Endothelial cell of umbilical vein (primary cell): ENCODE data around the gene IL2RG.

Experiments
- EZH2 ChIP-seq: IDR thresholded peaks from 2 replicates; pipeline ENCODE4 v1.6.1; 2012; ENCODE audit warnings: borderline replicate concordance, low read depth, mild to moderate bottlenecking, moderate library complexity, low read length, inconsistent platforms; ENCODE audit not compliant: severe bottlenecking
- FOS ChIP-seq: IDR thresholded peaks from 2 replicates; pipeline ENCODE4 v1.6.1; 2011; ENCODE audit warnings: mild to moderate bottlenecking, low read length, moderate library complexity, borderline replicate concordance; ENCODE audit not compliant: insufficient read depth
- GATA2 ChIP-seq: IDR thresholded peaks from 2 replicates; pipeline ENCODE4 v1.7.0; 2011; ENCODE audit warnings: low read depth, mild to moderate bottlenecking, moderate library complexity, mixed read lengths, low read length; ENCODE audit not compliant: insufficient read length, insufficient read depth
- JUN ChIP-seq: IDR thresholded peaks from 2 replicates; pipeline ENCODE4 v1.6.1; 2011; ENCODE audit warnings: borderline replicate concordance, low read depth; ENCODE audit not compliant: insufficient read length, insufficient read depth
- MYC ChIP-seq: IDR thresholded peaks from one replicate; pipeline ENCODE4 v1.6.1; 2011; ENCODE audit warnings: mild to moderate bottlenecking, low read depth, low read length
- POLR2A ChIP-seq: IDR thresholded peaks from 2 replicates; pipeline ENCODE4 v1.6.1; 2012; ENCODE audit warnings: low read depth, mild to moderate bottlenecking, control low read depth, low read length
- POLR2AphosphoS5 ChIP-seq: IDR thresholded peaks from 2 replicates; pipeline ENCODE4 v1.6.1; 2012; ENCODE audit warnings: low read depth, mild to moderate bottlenecking, control low read depth, low read length, moderate library complexity; ENCODE audit not compliant: insufficient read depth
- TF ChIP-seq, protein P1 (sequence below), 2 donors: IDR thresholded peaks; 1 replicate in 1 of 2; 2 replicates in 1 of 2; pipeline ENCODE4 v1.5.1; 2011; ENCODE audit warnings: low read length in 2 of 2, mild to moderate bottlenecking in 2 of 2, moderate library complexity in 2 of 2, control low read depth in 1 of 2, inconsistent platforms in 1 of 2, low read depth in 1 of 2; ENCODE audit not compliant: insufficient read depth in 1 of 2; ENCODE audit errors: extremely low read depth in 1 of 2
- TF ChIP-seq, protein P2 (sequence below): IDR thresholded peaks from 2 replicates; pipeline ENCODE4 v1.6.1; 2011; ENCODE audit not compliant: insufficient read depth, insufficient read length

DNA sequence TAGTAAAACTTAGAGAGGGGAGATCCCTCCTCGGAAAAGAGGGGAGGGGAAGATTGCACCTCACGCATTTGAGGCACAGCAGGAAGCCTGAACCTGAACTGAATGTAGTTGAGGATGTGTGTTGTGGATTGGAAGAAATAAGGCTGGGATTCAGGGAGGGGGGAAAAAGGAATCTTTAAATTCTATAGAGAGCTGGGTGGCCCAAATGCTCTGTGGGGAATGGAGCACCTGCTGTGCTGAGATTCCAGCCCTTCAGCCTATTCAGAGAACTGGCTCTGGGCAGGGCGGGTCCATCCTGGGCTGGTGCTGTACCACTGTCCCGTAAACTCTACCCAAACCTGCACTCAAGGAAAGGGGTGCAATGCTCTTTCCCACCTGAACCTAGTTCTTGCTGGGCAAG is 11.6 kb downstream of the IL2RG start:
- TF ChIP-seq POLR2AphosphoS5 (no peak), POLR2A (no peak), JUN (no peak), FOS (no peak), MYC (no peak), EZH2 (no peak), GATA2 (no peak)
- TF ChIP-seq, protein P1, sequence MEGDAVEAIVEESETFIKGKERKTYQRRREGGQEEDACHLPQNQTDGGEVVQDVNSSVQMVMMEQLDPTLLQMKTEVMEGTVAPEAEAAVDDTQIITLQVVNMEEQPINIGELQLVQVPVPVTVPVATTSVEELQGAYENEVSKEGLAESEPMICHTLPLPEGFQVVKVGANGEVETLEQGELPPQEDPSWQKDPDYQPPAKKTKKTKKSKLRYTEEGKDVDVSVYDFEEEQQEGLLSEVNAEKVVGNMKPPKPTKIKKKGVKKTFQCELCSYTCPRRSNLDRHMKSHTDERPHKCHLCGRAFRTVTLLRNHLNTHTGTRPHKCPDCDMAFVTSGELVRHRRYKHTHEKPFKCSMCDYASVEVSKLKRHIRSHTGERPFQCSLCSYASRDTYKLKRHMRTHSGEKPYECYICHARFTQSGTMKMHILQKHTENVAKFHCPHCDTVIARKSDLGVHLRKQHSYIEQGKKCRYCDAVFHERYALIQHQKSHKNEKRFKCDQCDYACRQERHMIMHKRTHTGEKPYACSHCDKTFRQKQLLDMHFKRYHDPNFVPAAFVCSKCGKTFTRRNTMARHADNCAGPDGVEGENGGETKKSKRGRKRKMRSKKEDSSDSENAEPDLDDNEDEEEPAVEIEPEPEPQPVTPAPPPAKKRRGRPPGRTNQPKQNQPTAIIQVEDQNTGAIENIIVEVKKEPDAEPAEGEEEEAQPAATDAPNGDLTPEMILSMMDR (IDR thresholded peaks at IDR 0.05; ENCODE audit: extremely low read depth in 1 of 2, insufficient read depth in 1 of 2, low read depth in 1 of 2, low read length in 2 of 2), result no peak
- TF ChIP-seq, protein P2, sequence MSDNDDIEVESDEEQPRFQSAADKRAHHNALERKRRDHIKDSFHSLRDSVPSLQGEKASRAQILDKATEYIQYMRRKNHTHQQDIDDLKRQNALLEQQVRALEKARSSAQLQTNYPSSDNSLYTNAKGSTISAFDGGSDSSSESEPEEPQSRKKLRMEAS, result no peak
